H9 (cell line): ENCODE data around the gene FBN1. TPM values are rescaled to one million over a fixed set of nuclear protein-coding genes. Genes with fewer than 3 reads are reported as not detected.

Source experiments
- DNase-seq: peaks from one replicate; pipeline ENCODE4 v3.0.0-alpha.2; 2017
- H2AFZ ChIP-seq: one replicate; pipeline ENCODE4 v1.6.1; 2013; ENCODE audit warnings: mild to moderate bottlenecking, low read length, control low read depth, moderate library complexity
- H2AK5ac ChIP-seq: 2 replicates; pipeline ENCODE4 v1.6.1; 2013; ENCODE audit warnings: low read length, control low read depth, mixed read lengths; ENCODE audit not compliant: insufficient read length
- H2BK120ac ChIP-seq: one replicate; pipeline ENCODE4 v1.6.1; 2013; ENCODE audit warnings: low read depth, mild to moderate bottlenecking, low read length, control low read depth, inconsistent platforms; ENCODE audit not compliant: poor library complexity, severe bottlenecking
- H2BK12ac ChIP-seq: 2 replicates; pipeline ENCODE4 v1.6.1; 2013; ENCODE audit warnings: low read length, control low read depth, mixed read lengths, low read depth; ENCODE audit not compliant: insufficient read length
- H2BK15ac ChIP-seq: 2 replicates; pipeline ENCODE4 v1.6.1; 2013; ENCODE audit warnings: low read depth, low read length, control low read depth
- H2BK20ac ChIP-seq: one replicate; pipeline ENCODE4 v1.6.1; 2013; ENCODE audit warnings: low read depth, mild to moderate bottlenecking, low read length, control low read depth, inconsistent platforms; ENCODE audit not compliant: poor library complexity, severe bottlenecking
- H2BK5ac ChIP-seq: 2 replicates; pipeline ENCODE4 v1.6.1; 2013; ENCODE audit warnings: low read length, control low read depth, mixed read lengths; ENCODE audit not compliant: insufficient read length
- H3K14ac ChIP-seq: 2 replicates; pipeline ENCODE4 v1.6.1; 2013; ENCODE audit warnings: low read length, control low read depth; ENCODE audit not compliant: insufficient read depth
- H3K18ac ChIP-seq: 2 replicates; pipeline ENCODE4 v1.6.1; 2013; ENCODE audit warnings: low read depth, mild to moderate bottlenecking, mixed read lengths, low read length, control low read depth; ENCODE audit not compliant: insufficient read length
- H3K23ac ChIP-seq: 2 replicates; pipeline ENCODE4 v1.6.1; 2013; ENCODE audit warnings: low read length, control low read depth, mixed read lengths, low read depth; ENCODE audit not compliant: insufficient read length
- H3K23me2 ChIP-seq: 2 replicates; pipeline ENCODE4 v1.6.1; 2013; ENCODE audit warnings: low read depth, mild to moderate bottlenecking, mixed read lengths, low read length, control low read depth; ENCODE audit not compliant: insufficient read length, poor library complexity, severe bottlenecking
- H3K27ac ChIP-seq: 2 replicates; pipeline ENCODE4 v1.5.1; 2013; ENCODE audit warnings: low read length, control low read depth, mixed read lengths, low read depth; ENCODE audit not compliant: insufficient read length
- H3K27me3 ChIP-seq: 2 replicates; pipeline ENCODE4 v1.6.1; 2013; ENCODE audit warnings: low read length, control low read depth, inconsistent platforms; ENCODE audit not compliant: insufficient read depth
- H3K4ac ChIP-seq: 2 replicates; pipeline ENCODE4 v1.6.1; 2013; ENCODE audit warnings: low read depth, mild to moderate bottlenecking, control low read depth, inconsistent platforms, low read length, moderate library complexity
- H3K4me1 ChIP-seq: 2 replicates; pipeline ENCODE4 v1.6.1; 2013; ENCODE audit warnings: low read length, control low read depth, inconsistent platforms; ENCODE audit not compliant: insufficient read depth
- H3K4me2 ChIP-seq: 2 replicates; pipeline ENCODE4 v1.6.1; 2013; ENCODE audit warnings: low read length, control low read depth, mixed read lengths; ENCODE audit not compliant: insufficient read length, insufficient read depth
- H3K56ac ChIP-seq: 2 replicates; pipeline ENCODE4 v1.6.1; 2013; ENCODE audit warnings: low read depth, mild to moderate bottlenecking, mixed read lengths, low read length, control low read depth; ENCODE audit not compliant: insufficient read length
- H3K79me1 ChIP-seq: 2 replicates; pipeline ENCODE4 v1.6.1; 2013; ENCODE audit warnings: low read depth, mild to moderate bottlenecking, moderate library complexity, low read length, control low read depth, inconsistent platforms; ENCODE audit not compliant: insufficient read depth, poor library complexity, severe bottlenecking
- H3K79me2 ChIP-seq: 2 replicates; pipeline ENCODE4 v1.6.1; 2013; ENCODE audit warnings: low read length, control low read depth, inconsistent platforms; ENCODE audit not compliant: insufficient read depth
- H3K9ac ChIP-seq: 2 replicates; pipeline ENCODE4 v1.6.1; 2013; ENCODE audit warnings: low read length, control low read depth, mixed read lengths; ENCODE audit not compliant: insufficient read length; ENCODE audit errors: extremely low read depth
- H3K9me3 ChIP-seq: one replicate; pipeline ENCODE4 v1.6.1; 2013; ENCODE audit warnings: low read depth, low read length, inconsistent platforms; ENCODE audit not compliant: control insufficient read depth
- H3T11ph ChIP-seq: one replicate; pipeline ENCODE4 v1.6.1; 2013; ENCODE audit warnings: mild to moderate bottlenecking, low read length, control low read depth, inconsistent platforms
- H4K20me1 ChIP-seq: one replicate; pipeline ENCODE4 v1.6.1; 2013; ENCODE audit not compliant: control insufficient read depth, insufficient read length, insufficient read depth
- H4K5ac ChIP-seq: 2 replicates; pipeline ENCODE4 v1.6.1; 2013; ENCODE audit warnings: low read depth, mild to moderate bottlenecking, mixed read lengths, low read length, control low read depth; ENCODE audit not compliant: insufficient read length
- H4K8ac ChIP-seq: replicated peaks from 2 replicates; pipeline ENCODE4 v1.6.1; 2013; ENCODE audit warnings: low read length, control low read depth, mixed read lengths, low read depth; ENCODE audit not compliant: insufficient read length
- H4K91ac ChIP-seq: 2 replicates; pipeline ENCODE4 v1.6.1; 2013; ENCODE audit warnings: low read depth, mild to moderate bottlenecking, moderate library complexity, mixed read lengths, low read length, control low read depth; ENCODE audit not compliant: insufficient read length
- H3K27ac Mint-ChIP-seq, 3 experiments: 2 replicates in 2 of 3; 3 replicates in 1 of 3; pipeline ENCODE4 v1.8.0; 2020 to 2021; ENCODE audit warnings: mixed read lengths in 3 of 3, mild to moderate bottlenecking in 1 of 3, moderate library complexity in 1 of 3
- H3K27me3 Mint-ChIP-seq: 2 replicates; pipeline ENCODE4 v1.8.0; 2021; ENCODE audit warnings: low read depth, mild to moderate bottlenecking, moderate library complexity, mixed read lengths
- H3K36me3 Mint-ChIP-seq, 3 experiments: 2 replicates in 2 of 3; 3 replicates in 1 of 3; pipeline ENCODE4 v1.8.0; 2020 to 2021; ENCODE audit warnings: low read depth in 3 of 3, mixed read lengths in 3 of 3; ENCODE audit not compliant: insufficient read depth in 1 of 3
- H3K4me1 Mint-ChIP-seq, 2 experiments: 2 replicates each; pipeline ENCODE4 v1.8.0; 2020; ENCODE audit warnings: mixed read lengths in 2 of 2
- H3K4me3 Mint-ChIP-seq, 2 experiments: 2 replicates in 1 of 2; 3 replicates in 1 of 2; pipeline ENCODE4 v1.8.0; 2020 to 2021; ENCODE audit warnings: mild to moderate bottlenecking in 2 of 2, mixed read lengths in 2 of 2, moderate library complexity in 1 of 2
- H3K9me3 Mint-ChIP-seq, 2 experiments: 2 replicates in 1 of 2; 3 replicates in 1 of 2; pipeline ENCODE4 v1.8.0; 2020; ENCODE audit warnings: mild to moderate bottlenecking in 2 of 2, mixed read lengths in 2 of 2, moderate library complexity in 1 of 2
- WGBS: extraction: QIAGEN DNeasy Blood & Tissue Kit; methylation state at CpG from one replicate; pipeline ENCODE4 v1.1.7; 2013; ENCODE audit warnings: missing lambda C conversion rate, low lambda C conversion rate, mixed read lengths; ENCODE audit not compliant: insufficient read length; ENCODE audit errors: extremely low coverage; 5-methylcytosine and 5-hydroxymethylcytosine counted together
- total RNA-seq: library from RNA; stranded (reverse); gene quantifications from 2 replicates; pipeline ENCODE4 v1.2.1, GENCODE V29; 2021
- TF ChIP-seq, protein P1 (sequence below): fragments of 200-600 bp; sonication (generic); conservative IDR thresholded peaks from 3 replicates; pipeline ENCODE4 v1.8.0; 2021; ENCODE audit warnings: antibody characterized with exemption, mild to moderate bottlenecking

FBN1 gene
- total RNA-seq, 1 experiment from 2014 or later = 3.6 TPM

DNA sequence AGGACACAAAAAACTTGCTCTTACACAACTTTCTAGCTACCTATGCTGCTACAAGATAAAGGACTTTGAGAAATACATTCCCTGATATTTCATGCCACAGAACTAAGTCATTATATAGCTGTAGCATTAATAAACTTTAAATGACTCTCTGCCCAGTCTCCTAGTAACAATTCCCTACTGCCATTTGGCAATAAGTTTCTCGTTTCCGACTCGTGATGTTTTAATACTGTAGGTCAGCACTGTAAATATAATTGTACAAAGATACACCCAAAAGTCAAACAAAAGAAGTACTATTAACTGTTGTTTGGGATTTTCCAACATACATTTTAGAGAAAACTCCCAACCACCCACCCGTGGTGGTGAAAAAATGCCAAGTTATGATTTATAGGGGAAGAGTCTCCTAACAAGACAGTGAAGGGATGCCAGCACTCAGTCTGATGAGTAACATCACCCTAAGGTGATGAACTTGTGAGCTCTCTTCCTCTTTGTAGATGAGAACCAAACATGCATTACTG is 182.1 kb downstream of the FBN1 start:
- H3K18ac ChIP-seq = no peak overlapping the region
- no peak overlapping the region for H3K23ac ChIP-seq
- H4K91ac ChIP-seq = no peak overlapping the region
- Mint-ChIP-seq H3K36me3 (peaks cover 0 to 2% (median 0%) of the 10 kb centered on the region in 3 experiments; a peak in 1 of 7 replicates), H3K4me3 (no peak overlapping the region), H3K27ac (0 out of 7 replicates have a peak overlapping the region, but pooled peaks of 1 of the 3 experiments have one; percentile 14), H3K27me3 (no peaks in the 10 kb centered on the region), H3K9me3 (no peaks in the 10 kb centered on the region), H3K4me1 (peaks cover 5 to 12% of the 10 kb centered on the region in 2 experiments)
- no peak overlapping the region for H3K56ac ChIP-seq
- no peak overlapping the region for H3T11ph ChIP-seq
- no CpG with 5 or more reads among the region's 4 CpGs for WGBS
- H3K79me1 ChIP-seq = no peaks in the 10 kb centered on the region
- H3K79me2 ChIP-seq = no peaks in the 10 kb centered on the region
- H4K20me1 ChIP-seq = no peaks in the 10 kb centered on the region
- no peak overlapping the region for H2AK5ac ChIP-seq
- H3K27me3 ChIP-seq = no peaks in the 10 kb centered on the region; the same call in 1 of the 2 replicates
- H2BK120ac ChIP-seq = no peak overlapping the region
- no peak overlapping the region for H2BK5ac ChIP-seq
- no peak overlapping the region for H3K4ac ChIP-seq
- no peak overlapping the region for H3K9ac ChIP-seq
- H2AFZ ChIP-seq = no peak overlapping the region
- H3K14ac ChIP-seq = no peak overlapping the region
- H3K9me3 ChIP-seq = no peaks in the 10 kb centered on the region
- H2BK12ac ChIP-seq = no peak overlapping the region
- no peak overlapping the region for H4K8ac ChIP-seq
- no peak overlapping the region for H2BK15ac ChIP-seq
- H3K4me2 ChIP-seq = no peak overlapping the region
- H3K4me1 ChIP-seq = no peaks in the 10 kb centered on the region
- H2BK20ac ChIP-seq = no peak overlapping the region
- DNase-seq = no peak
- no peak overlapping the region for H4K5ac ChIP-seq
- TF ChIP-seq, protein P1, sequence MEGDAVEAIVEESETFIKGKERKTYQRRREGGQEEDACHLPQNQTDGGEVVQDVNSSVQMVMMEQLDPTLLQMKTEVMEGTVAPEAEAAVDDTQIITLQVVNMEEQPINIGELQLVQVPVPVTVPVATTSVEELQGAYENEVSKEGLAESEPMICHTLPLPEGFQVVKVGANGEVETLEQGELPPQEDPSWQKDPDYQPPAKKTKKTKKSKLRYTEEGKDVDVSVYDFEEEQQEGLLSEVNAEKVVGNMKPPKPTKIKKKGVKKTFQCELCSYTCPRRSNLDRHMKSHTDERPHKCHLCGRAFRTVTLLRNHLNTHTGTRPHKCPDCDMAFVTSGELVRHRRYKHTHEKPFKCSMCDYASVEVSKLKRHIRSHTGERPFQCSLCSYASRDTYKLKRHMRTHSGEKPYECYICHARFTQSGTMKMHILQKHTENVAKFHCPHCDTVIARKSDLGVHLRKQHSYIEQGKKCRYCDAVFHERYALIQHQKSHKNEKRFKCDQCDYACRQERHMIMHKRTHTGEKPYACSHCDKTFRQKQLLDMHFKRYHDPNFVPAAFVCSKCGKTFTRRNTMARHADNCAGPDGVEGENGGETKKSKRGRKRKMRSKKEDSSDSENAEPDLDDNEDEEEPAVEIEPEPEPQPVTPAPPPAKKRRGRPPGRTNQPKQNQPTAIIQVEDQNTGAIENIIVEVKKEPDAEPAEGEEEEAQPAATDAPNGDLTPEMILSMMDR = no peak
- H3K27ac ChIP-seq = no peak overlapping the region
- no peaks in the 10 kb centered on the region for H3K23me2 ChIP-seq
